Uterus (tissue), 4 donors: ENCODE measurements around the gene CHST15. TPM values are rescaled to one million over a fixed set of nuclear protein-coding genes. Genes with fewer than 3 reads are reported as not detected.

ENCODE experiments used
- DNase-seq, 2 donors: peaks; one replicate each; pipeline ENCODE4 v3.0.0-alpha.2; 2019 to 2020
- H3K27ac ChIP-seq, 2 donors: fragments of 200-600 bp; sonication (generic); 1 replicate in 1 of 2; 2 replicates in 1 of 2; pipeline ENCODE4 v1.5.1; 2016 to 2018
- H3K27me3 ChIP-seq, 2 donors: fragments of 200-600 bp; sonication (generic); one replicate each; pipeline ENCODE4 v1.5.1; 2018 to 2019; ENCODE audit warnings: control low read depth in 1 of 2
- H3K36me3 ChIP-seq, 2 donors: fragments of 200-600 bp; sonication (generic); one replicate each; pipeline ENCODE4 v1.5.1; 2019; ENCODE audit warnings: control low read depth in 1 of 2
- H3K4me1 ChIP-seq, 2 donors: fragments of 200-600 bp; sonication (generic); one replicate each; pipeline ENCODE4 v1.5.1; 2018 to 2019; ENCODE audit warnings: control low read depth in 1 of 2
- H3K4me3 ChIP-seq, 2 donors: fragments of 200-600 bp; sonication (generic); 1 replicate in 1 of 2; 2 replicates in 1 of 2; pipeline ENCODE4 v1.5.1; 2018 to 2019; ENCODE audit warnings: mild to moderate bottlenecking in 1 of 2
- H3K9me3 ChIP-seq, 2 donors: fragments of 200-600 bp; sonication (generic); one replicate each; pipeline ENCODE4 v1.5.1; 2019; ENCODE audit warnings: control low read depth in 1 of 2
- POLR2A ChIP-seq, 2 donors: fragments of 450-650 bp; IDR thresholded peaks; one replicate each; pipeline ENCODE4 v1.6.1; 2016; ENCODE audit warnings: antibody characterized with exemption in 2 of 2, mild to moderate bottlenecking in 1 of 2, moderate library complexity in 1 of 2
- intact Hi-C: fragments of 100-400 bp; cut with DNase I; formaldehyde crosslinking; loops from one replicate; pipeline ENCODE4 v1.15.1; 2023; ENCODE audit warnings: low total_unique reads
- total RNA-seq, 4 donors: library from RNA; depleted of rRNA in 3 of 4; stranded (reverse); fragments of >200 nt in 3 of 4; gene quantifications; one replicate each; pipeline versions ENCODE4 v1.1.0 to v1.2.4, GENCODE V29; 2014 to 2023
- TF ChIP-seq, protein P1 (sequence below), 4 experiments: fragments of 200-600 bp in 2 of 4; fragments of 450-650 bp in 2 of 4; sonication (generic) in 2 of 4; IDR thresholded peaks; one replicate each; pipeline ENCODE4 v1.5.1; 2016 to 2019; ENCODE audit warnings: antibody characterized with exemption in 4 of 4, mild to moderate bottlenecking in 2 of 4, moderate library complexity in 1 of 4
- donor health status: DM: yes; HTN: yes; CAD: no.

CHST15 gene
- total RNA-seq, 4 donors from 2014 or later, result 9.7 to 28.5 (median 17.8) TPM

DNA sequence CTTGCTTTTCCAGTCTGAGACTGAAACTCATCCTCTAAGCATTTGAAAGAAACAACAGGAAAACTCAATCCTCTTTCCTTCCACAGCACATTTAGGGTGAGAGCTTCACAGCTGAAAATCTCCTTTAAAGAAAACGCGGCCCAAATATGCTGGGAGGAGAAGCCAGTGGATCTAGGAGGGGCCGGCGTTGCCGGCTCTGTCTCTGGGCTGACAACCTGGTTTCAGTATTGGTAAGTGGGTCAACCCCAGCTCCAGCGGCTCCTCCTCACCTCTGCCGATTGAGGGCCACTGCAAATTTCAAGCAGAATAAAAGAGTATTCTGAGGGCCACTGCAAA is 126.5 kb downstream of the CHST15 start:
- H3K27ac ChIP-seq, result no peak overlapping the region
- peaks cover 0 to 10% of the 10 kb centered on the region in 2 donors for H3K4me1 ChIP-seq
- intact Hi-C loops, result loop anchor here (5.0 kb wide), 1 partner anchor 385 kb away; no protein-coding TSS in a partner anchor
- H3K27me3 ChIP-seq, result peaks cover 0 to 17% of the 10 kb centered on the region in 2 donors
- no peak overlapping the region for H3K4me3 ChIP-seq
- DNase-seq, result no peak
- TF ChIP-seq, protein P1, sequence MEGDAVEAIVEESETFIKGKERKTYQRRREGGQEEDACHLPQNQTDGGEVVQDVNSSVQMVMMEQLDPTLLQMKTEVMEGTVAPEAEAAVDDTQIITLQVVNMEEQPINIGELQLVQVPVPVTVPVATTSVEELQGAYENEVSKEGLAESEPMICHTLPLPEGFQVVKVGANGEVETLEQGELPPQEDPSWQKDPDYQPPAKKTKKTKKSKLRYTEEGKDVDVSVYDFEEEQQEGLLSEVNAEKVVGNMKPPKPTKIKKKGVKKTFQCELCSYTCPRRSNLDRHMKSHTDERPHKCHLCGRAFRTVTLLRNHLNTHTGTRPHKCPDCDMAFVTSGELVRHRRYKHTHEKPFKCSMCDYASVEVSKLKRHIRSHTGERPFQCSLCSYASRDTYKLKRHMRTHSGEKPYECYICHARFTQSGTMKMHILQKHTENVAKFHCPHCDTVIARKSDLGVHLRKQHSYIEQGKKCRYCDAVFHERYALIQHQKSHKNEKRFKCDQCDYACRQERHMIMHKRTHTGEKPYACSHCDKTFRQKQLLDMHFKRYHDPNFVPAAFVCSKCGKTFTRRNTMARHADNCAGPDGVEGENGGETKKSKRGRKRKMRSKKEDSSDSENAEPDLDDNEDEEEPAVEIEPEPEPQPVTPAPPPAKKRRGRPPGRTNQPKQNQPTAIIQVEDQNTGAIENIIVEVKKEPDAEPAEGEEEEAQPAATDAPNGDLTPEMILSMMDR (IDR thresholded peaks at IDR 0.05), result no peak
- no peak for TF ChIP-seq POLR2A (IDR thresholded peaks at IDR 0.05)
- no peaks in the 10 kb centered on the region for H3K9me3 ChIP-seq
- H3K36me3 ChIP-seq, result no peaks in the 10 kb centered on the region

DNA sequence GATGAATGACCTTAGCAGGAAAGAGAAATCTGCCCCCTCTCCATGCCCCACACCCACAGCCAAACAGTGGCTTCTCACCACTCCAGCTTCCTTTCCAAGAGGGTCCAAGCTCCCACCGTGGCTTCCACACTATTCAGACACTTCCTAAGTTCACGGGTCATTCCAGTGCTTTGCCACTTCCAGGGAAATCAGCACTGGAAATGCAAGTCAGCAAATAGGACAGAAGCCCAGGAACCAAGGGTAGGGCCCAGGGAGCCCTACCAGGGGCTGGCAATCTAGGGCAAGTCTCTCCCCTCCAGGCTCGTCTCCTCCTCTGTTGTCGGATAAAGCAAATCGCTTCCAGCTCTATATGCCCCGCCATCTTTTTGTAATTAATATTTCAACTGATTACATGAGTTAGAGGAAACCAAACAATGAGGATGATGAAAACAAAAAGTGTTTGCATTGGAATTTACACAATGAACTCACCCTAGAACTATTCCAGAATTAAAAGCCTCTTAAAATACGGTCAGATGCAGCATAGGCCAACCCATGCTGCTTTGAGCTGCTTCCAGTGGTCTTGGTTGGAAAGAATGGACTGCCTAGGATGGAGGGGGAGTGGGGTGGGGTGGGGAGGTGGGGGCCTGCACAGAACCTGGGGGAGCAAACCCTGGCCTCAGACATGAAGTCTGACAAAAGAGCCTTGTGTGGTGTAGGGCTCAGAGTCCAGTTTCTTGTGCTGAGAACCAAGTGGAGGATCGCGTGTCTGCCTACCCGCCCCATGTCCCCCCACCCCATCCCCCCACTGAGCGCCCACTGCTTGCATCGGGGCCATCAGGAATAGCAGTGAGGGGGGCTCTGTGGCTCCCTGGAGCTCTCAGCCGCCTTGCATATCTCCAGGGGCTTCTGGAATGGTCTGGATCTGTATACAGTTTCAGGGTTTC is 127.2 kb downstream of the CHST15 start:
- Histone ChIP-seq H3K27me3 (peaks cover 0 to 17% of the 10 kb centered on the region in 2 donors), H3K27ac (no peak overlapping the region), H3K36me3 (no peaks in the 10 kb centered on the region), H3K4me1 (peaks cover 0 to 10% of the 10 kb centered on the region in 2 donors), H3K4me3 (no peak overlapping the region), H3K9me3 (no peaks in the 10 kb centered on the region)
- intact Hi-C loops, result loop anchor here (5.0 kb wide), 1 partner anchor 384 kb away; no protein-coding TSS in a partner anchor
- no peak for TF ChIP-seq POLR2A (IDR thresholded peaks at IDR 0.05)
- TF ChIP-seq, protein P1 (IDR thresholded peaks at IDR 0.05), result no peak
- DNase-seq, result no peak

DNA sequence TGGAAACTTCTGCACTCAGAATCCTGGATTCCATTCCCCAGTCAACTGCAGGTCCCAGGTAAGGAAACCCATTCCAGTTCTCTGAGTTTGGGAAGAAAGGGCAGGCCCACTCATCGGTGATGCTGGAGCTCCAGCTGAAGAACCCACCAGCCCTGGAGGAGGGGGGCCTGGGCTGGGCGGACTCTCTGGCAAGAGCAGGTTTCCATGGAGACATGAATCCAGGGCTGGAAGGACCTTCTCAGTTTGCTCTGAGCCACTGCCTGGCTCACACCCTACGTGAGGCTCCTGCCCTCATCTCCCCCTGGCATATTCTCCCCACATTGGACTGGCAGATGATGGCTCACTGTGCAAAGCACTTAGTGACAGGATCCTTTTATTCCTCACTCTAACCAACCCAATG is 128.4 kb downstream of the CHST15 start:
- no peak for TF ChIP-seq POLR2A (IDR thresholded peaks at IDR 0.05)
- TF ChIP-seq, protein P1 (IDR thresholded peaks at IDR 0.05), result no peak
- Histone ChIP-seq H3K36me3 (no peaks in the 10 kb centered on the region), H3K27ac (no peak overlapping the region), H3K27me3 (peaks cover 0 to 8% of the 10 kb centered on the region in 2 donors), H3K9me3 (no peaks in the 10 kb centered on the region), H3K4me3 (no peak overlapping the region), H3K4me1 (peaks cover 0 to 10% of the 10 kb centered on the region in 2 donors)
- intact Hi-C loops, result loop anchor here (5.0 kb wide), 1 partner anchor 383 kb away; no protein-coding TSS in a partner anchor
- DNase-seq, result no peak

DNA sequence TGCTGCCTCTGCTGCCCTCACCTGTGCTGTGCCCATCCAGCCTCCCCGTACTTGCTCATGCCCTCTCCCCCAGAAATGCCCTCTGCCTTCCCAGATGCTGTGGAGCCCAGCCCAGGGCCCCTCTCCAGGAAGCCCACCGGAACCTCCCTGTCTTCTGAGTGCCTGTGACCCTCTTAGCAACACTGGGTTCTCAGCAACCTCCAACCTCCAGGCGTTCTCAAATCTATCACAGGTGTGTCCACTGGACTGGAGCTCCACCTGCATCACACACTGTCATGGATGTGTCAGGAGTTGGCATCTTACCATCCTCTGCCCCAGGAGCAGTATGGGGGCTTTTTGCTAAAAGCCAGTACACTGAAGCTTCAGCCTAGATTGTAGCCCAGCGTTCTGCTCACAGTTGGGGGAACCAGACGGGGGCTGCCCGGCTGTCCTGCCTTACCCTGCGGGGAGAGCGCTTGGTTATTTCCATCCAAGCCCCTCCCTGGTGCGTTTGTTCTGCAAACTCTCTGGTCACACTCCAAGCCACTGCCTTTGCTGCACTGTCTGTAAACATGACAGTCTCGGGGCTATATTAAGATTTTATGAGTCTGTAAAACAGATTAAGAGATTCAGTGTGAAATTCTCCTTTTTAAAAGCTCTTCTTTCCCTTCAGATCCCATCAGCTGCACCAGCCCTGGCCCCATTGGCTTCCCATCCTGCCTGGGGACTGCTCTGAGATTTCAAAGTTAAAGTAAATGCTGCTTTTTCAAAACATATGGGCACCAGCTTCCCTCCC is 130.5 kb downstream of the CHST15 start:
- TF ChIP-seq POLR2A (IDR thresholded peaks at IDR 0.05), result no peak
- no peak overlapping the region for H3K4me3 ChIP-seq

DNA sequence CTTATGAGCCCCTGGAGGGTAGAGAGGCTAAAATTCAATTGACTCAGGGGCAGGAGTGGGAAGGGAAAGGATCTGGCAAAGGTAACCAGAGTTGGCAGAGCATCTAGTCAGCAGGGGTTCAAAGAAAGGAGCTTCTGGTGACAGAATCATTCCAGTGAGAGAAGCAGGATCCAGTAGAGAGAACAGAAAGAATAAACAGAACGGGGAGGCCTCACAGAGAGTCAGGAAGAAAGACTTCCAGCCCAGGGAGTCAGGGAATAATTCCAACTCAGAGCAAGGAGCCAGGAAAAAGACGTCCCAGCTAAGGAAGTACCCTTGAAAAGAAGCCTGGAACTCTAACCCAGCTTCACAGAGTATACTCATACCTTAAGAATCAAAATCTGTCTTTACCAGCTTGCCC is 135.2 kb downstream of the CHST15 start:
- Histone ChIP-seq H3K27me3 (no peaks in the 10 kb centered on the region), H3K4me3 (no peak overlapping the region), H3K36me3 (no peaks in the 10 kb centered on the region), H3K27ac (no peak overlapping the region), H3K4me1 (peaks cover 0 to 3% of the 10 kb centered on the region in 2 donors), H3K9me3 (no peaks in the 10 kb centered on the region)
- TF ChIP-seq, protein P1 (IDR thresholded peaks at IDR 0.05), result no peak
- TF ChIP-seq POLR2A (IDR thresholded peaks at IDR 0.05), result no peak
- intact Hi-C loops, result no loop called here
- no peak for DNase-seq

More for the DNA sequence above, 130.5 kb downstream of the CHST15 start:
- no peaks in the 10 kb centered on the region for H3K9me3 ChIP-seq
- no peak for DNase-seq
- no peak overlapping the region for H3K27ac ChIP-seq
- H3K4me1 ChIP-seq, result peaks cover 0 to 10% of the 10 kb centered on the region in 2 donors
- H3K36me3 ChIP-seq, result no peaks in the 10 kb centered on the region
- H3K27me3 ChIP-seq, result no peaks in the 10 kb centered on the region
- intact Hi-C loops, result no loop called here

Other genes with a start within 250 kb of the CHST15 start
- 10 to 100 TPM in 3 of 4 donors, 1 to 10 TPM in 1; 2.1 to 48.2 (median 17.8) TPM for gene CPXM2, start 201.8 kb downstream of the CHST15 start, total RNA-seq